Hematopoietic multipotent progenitor cell treated with erythropoietin and hydrocortisone succinate and interleukin-3 and kit ligand, for 6 days (in vitro differentiated cells): ENCODE measurements around the gene GATA5.
A peak's percentile ranks its signal among the peaks of the same experiment; 100 is the strongest.
"Not testable (repeated sequence)": the region's sequence is repeated elsewhere in the genome, so short reads cannot be mapped to it uniquely, and the experiment has no call there.

Experiments used
- DNase-seq: peaks from one replicate; pipeline ENCODE4 v3.0.0-alpha.2; 2015

The GATA5 gene

DNA sequence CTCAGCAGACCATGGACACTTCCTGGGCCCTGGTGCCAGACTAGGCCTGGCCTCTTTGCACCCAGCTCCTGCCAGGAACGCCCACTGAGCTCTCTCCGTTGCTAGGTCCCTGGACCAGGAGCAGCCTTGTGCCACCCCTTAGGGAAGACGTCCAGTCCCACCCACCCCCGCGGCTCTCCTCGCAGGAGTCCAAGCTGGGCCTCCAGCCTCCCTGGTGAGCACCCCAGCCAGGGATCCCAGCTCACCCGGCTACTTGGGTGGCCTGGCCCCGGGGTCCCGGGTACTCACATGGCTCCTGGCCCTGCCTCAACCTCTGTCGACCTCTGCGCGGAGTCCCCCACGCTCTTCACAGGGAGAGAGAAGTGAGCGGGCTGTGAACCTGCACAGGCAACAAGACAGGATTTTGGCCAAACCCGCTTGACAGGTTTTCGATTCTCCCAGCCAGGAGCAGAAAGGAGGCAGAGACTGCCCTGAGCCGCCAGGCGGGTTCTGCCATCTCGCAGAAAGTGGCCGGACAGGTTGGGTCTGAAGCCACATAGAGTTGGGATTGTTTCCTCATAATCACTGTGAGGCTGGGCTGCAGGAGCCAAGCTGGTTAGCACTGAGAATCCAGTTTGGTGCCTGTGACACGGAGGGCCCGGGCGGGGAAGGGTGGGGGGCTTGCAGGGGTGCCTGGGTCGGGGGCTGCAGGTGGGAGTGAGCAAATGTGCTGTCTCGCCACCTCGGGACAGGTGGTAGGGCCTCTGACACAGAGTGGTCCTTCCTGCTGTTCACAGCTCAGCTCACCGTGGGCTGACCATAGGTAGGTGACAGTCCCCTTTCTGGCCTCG lies 48.4 kb downstream of the GATA5 start, which contains the start of gene RBBP8NL:
TSS of gene RBBP8NL (minus strand) at position 368 of the 830 bp plus-strand sequence. CDS start 7,892 bp downstream, outside the sequence.
- no peak for DNase-seq

GRCh38 chr20:62426699-62427131 lies 49.1 kb downstream of the GATA5 start:
- no peak for DNase-seq

DNA sequence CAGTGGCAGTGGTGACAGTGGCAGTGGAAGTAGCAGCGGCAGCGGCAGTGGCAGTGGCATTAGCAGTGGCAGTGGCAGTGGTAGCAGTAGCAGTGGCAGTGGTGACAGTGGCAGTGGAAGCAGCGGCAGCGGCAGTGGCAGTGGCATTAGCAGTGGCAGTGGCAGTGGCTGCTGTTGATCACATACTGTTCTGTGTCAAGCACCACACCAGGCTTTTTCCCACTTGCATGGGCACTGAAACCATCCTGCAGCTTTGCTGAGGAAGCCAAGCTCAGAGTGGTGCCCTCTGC lies 49.8 kb downstream of the GATA5 start:
- DNase-seq: not testable (repeated sequence)

DNA sequence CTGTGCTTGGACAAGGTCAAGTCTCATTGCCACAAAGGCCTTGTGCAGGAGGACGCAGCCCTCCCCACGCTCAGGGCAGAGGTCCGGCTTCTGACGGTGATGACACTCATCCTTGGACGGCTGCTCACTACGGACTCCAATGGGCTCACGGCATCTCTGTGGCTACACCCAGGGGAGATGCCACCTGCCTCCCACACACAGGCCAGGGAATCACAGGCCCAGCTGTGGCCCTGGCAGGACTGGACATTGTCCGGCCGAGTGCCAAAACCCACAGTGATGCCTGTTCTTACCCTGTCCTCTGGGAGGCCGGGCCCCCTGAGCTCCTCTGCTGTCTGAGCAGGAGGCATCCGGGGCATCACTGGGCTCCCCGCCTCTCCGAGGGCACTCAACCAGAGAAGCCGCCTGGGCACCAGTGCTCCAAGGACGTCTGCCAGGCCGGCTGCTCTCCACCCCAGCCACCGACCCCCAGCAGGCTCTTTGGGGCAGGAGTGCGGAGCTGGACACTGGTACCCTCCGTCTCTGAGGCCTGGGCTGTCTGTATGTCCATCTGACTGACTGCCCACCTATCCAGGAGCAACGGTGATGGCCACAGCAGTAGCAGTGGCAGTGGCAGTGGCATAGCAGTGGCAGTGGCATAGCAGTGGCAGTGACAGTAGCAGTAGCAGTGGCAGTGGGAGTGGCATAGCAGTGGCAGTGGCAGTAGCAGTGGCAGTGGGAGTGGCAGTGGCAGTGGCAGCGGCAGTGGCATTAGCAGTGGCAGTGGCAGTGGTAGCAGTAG lies 50.3 kb downstream of the GATA5 start:
- DNase-seq: no peak

- DNase-seq: no peak
These were observed 51.3 kb downstream of the GATA5 start for GRCh38 chr20:62424249-62425107.

GRCh38 chr20:62423326-62423706 lies 52.5 kb downstream of the GATA5 start:
- peak; percentile 44 for DNase-seq

GRCh38 chr20:62422636-62423325 lies 53.0 kb downstream of the GATA5 start:
- DNase-seq: no peak

GRCh38 chr20:62421716-62421990 lies 54.1 kb downstream of the GATA5 start:
- DNase-seq: no peak

GRCh38 chr20:62420846-62421715 lies 54.7 kb downstream of the GATA5 start:
- DNase-seq: no peak

- no peak for DNase-seq
These were observed 56.0 kb downstream of the GATA5 start for GRCh38 chr20:62419759-62420158.

GRCh38 chr20:62418709-62419487 lies 56.9 kb downstream of the GATA5 start:
- DNase-seq: peak; percentile 52

- no peak for DNase-seq
These were observed 57.6 kb downstream of the GATA5 start for GRCh38 chr20:62417981-62418708.

GRCh38 chr20:62416651-62417637 lies 58.9 kb downstream of the GATA5 start:
- no peak for DNase-seq

GRCh38 chr20:62415354-62416111 lies 60.3 kb downstream of the GATA5 start:
- no peak for DNase-seq

DNA sequence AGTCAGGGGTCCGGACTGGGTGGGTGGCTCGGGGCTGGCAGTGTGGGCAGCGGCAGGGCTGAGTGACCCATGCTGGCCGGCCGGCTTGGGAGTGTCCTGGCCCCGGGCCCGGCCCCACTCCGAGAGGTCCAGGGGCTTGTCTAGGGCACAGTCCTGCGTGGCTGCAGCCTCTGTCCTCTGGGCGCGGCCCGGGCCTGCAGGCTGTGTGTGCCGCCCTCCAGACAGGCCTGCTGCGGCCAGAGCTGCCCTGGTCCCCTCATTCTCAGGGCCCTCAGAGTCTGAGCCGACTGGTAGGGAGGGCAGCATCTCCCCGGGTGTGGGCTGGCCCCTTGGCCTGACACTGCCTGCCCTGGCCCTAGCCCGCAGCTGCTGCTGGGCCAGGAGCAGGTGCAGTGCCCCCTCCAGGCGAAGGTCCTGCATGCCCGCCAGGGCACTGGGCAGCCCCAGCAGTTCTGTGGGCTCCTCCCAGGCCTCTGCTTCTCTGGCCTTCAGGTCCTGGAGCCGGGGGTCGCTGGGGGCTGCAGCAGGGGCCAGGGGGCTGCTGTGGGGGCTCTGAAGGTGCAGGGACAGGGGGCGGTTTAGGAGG lies 61.8 kb downstream of the GATA5 start:
- DNase-seq: peak; percentile 33
